PC-9 (cell line): ENCODE measurements around the gene FEN1.

Source experiments
- EZH2 ChIP-seq: fragments of 200-600 bp; sonication (generic); IDR thresholded peaks from 2 replicates; pipeline ENCODE4 v1.8.0; 2017; ENCODE audit warnings: antibody characterized with exemption, low read depth
- TF ChIP-seq, protein P1 (sequence below): fragments of 200-600 bp; sonication (generic); conservative IDR thresholded peaks from 2 replicates; pipeline ENCODE4 v1.6.1; 2017; ENCODE audit warnings: mixed run types, antibody characterized with exemption, mild to moderate bottlenecking, moderate library complexity

DNA sequence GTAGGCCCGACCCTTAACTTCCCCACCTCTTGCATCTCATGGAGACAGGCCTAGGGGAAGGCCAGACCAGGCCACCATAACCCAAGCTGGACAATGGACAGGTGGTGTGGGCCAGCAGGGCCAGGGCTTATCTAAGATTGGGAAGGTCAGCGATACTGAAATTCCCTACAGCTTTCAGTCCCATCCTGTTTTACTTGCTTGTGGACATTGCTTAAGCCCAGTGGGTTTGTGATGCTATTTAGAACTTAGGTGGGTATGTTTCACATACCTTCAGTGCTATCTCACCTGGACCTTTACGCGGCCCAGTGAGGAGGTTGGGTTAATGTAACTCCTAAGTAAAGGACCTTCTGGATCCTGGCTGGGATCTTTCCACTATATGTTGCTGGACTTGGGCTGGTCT lies 37.1 kb downstream of the FEN1 start:
- TF ChIP-seq, protein P1, sequence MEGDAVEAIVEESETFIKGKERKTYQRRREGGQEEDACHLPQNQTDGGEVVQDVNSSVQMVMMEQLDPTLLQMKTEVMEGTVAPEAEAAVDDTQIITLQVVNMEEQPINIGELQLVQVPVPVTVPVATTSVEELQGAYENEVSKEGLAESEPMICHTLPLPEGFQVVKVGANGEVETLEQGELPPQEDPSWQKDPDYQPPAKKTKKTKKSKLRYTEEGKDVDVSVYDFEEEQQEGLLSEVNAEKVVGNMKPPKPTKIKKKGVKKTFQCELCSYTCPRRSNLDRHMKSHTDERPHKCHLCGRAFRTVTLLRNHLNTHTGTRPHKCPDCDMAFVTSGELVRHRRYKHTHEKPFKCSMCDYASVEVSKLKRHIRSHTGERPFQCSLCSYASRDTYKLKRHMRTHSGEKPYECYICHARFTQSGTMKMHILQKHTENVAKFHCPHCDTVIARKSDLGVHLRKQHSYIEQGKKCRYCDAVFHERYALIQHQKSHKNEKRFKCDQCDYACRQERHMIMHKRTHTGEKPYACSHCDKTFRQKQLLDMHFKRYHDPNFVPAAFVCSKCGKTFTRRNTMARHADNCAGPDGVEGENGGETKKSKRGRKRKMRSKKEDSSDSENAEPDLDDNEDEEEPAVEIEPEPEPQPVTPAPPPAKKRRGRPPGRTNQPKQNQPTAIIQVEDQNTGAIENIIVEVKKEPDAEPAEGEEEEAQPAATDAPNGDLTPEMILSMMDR = no peak
- TF ChIP-seq EZH2 = no peak
